Lower leg skin (tissue), 4 donors: ENCODE data around the gene ZNF134. TPM values are rescaled to one million over a fixed set of nuclear protein-coding genes. Genes with fewer than 3 reads are reported as not detected.

Source experiments
- DNase-seq, 2 donors: peaks; one replicate each; pipeline ENCODE4 v3.0.0-alpha.2; 2019; ENCODE audit warnings: low spot score in 2 of 2
- H3K4me3 ChIP-seq: fragments of 200-600 bp; sonication (generic); 2 replicates; pipeline ENCODE4 v1.5.1; 2017; ENCODE audit warnings: mild to moderate bottlenecking, low read depth; ENCODE audit not compliant: poor library complexity, severe bottlenecking
- CTCF ChIP-seq, 3 donors: fragments of 450-650 bp; IDR thresholded peaks; one replicate each; pipeline ENCODE4 v1.5.1; 2016; ENCODE audit warnings: antibody characterized with exemption in 3 of 3, mild to moderate bottlenecking in 3 of 3, moderate library complexity in 2 of 3
- POLR2A ChIP-seq, 2 donors: fragments of 450-650 bp; IDR thresholded peaks; one replicate each; pipeline ENCODE4 v1.6.1; 2016 to 2017; ENCODE audit warnings: antibody characterized with exemption in 2 of 2, mild to moderate bottlenecking in 1 of 2, moderate library complexity in 1 of 2
- WGBS, 2 donors: methylation state at CpG; one replicate each; pipeline ENCODE4 v1.1.5; 2018; 5-methylcytosine and 5-hydroxymethylcytosine counted together
- intact Hi-C: fragments of 100-400 bp; cut with DNase I; formaldehyde crosslinking; loops from one replicate; pipeline ENCODE4 v1.15.0; 2023; ENCODE audit warnings: low total_unique reads
- total RNA-seq, 4 donors: library from RNA; depleted of rRNA; stranded (reverse); fragments of >200 nt; gene quantifications; one replicate each; pipeline ENCODE4 v1.1.0, GENCODE V29; 2016

Gene ZNF134
- total RNA-seq, 4 donors from 2014 or later = 19.1 to 42.5 (median 34.6) TPM

GRCh38 chr19:57623091-57623490 is 9.0 kb downstream of the ZNF134 start:
- intact Hi-C loops = no loop called here
- DNase-seq = no peak
- TF ChIP-seq POLR2A (IDR thresholded peaks at IDR 0.05) (no peak), CTCF (IDR thresholded peaks at IDR 0.05) (no peak)
- H3K4me3 ChIP-seq = no peak overlapping the region

GRCh38 chr19:57632987-57633831 is 19.2 kb downstream of the ZNF134 start, which contains the start of gene ZNF211:
TSS of gene ZNF211 (plus strand) at chr19:57633168. CDS start at chr19:57633347, 179 bp downstream.
- intact Hi-C loops = no loop called here
- TF ChIP-seq CTCF (IDR thresholded peaks at IDR 0.05) = no peak
- no peak for TF ChIP-seq POLR2A (IDR thresholded peaks at IDR 0.05)
- DNase-seq = peak; percentile 89 to 98
- peak within 1 kb of the TSS; percentile 81 for H3K4me3 ChIP-seq
- 1 to 2% methylated on average over 29 to 32 of the region's 59 CpGs for WGBS, 2 donors

- intact Hi-C loops = no loop called here
- DNase-seq = no peak
- TF ChIP-seq POLR2A (IDR thresholded peaks at IDR 0.05) = no peak
- 44 to 52% methylated on average over 6 of the region's 6 CpGs for WGBS, 2 donors
- peak overlapping the region; percentile 81 for H3K4me3 ChIP-seq
These were observed 19.7 kb downstream of the ZNF134 start for GRCh38 chr19:57633832-57634131.

- DNase-seq = no peak
- WGBS, 2 donors = 93 to 95% methylated on average over 4 of the region's 4 CpGs
- H3K4me3 ChIP-seq = no peak overlapping the region
- intact Hi-C loops = no loop called here
- no peak for TF ChIP-seq POLR2A (IDR thresholded peaks at IDR 0.05)
- TF ChIP-seq CTCF (IDR thresholded peaks at IDR 0.05) = no peak
These were observed 23.3 kb downstream of the ZNF134 start for GRCh38 chr19:57637379-57637778.

GRCh38 chr19:57641715-57642234 is 27.7 kb downstream of the ZNF134 start:
- intact Hi-C loops = no loop called here

More at GRCh38 chr19:57641715-57642234, 27.7 kb downstream of the ZNF134 start:
- H3K4me3 ChIP-seq = no peak overlapping the region
- no peak for DNase-seq
- TF ChIP-seq POLR2A (IDR thresholded peaks at IDR 0.05) (no peak), CTCF (IDR thresholded peaks at IDR 0.05) (no peak)
- 95 to 98% methylated on average over 4 of the region's 4 CpGs for WGBS, 2 donors
